H9 (cell line): ENCODE data around the gene ALAD. TPM values are rescaled to one million over a fixed set of nuclear protein-coding genes. Genes with fewer than 3 reads are reported as not detected.
A peak's percentile ranks its signal among the peaks of the same experiment; 100 is the strongest.

Experiments
- DNase-seq: peaks from one replicate; pipeline ENCODE4 v3.0.0-alpha.2; 2017
- H2AFZ ChIP-seq: one replicate; pipeline ENCODE4 v1.6.1; 2013; ENCODE audit warnings: mild to moderate bottlenecking, low read length, control low read depth, moderate library complexity
- H2AK5ac ChIP-seq: 2 replicates; pipeline ENCODE4 v1.6.1; 2013; ENCODE audit warnings: low read length, control low read depth, mixed read lengths; ENCODE audit not compliant: insufficient read length
- H2BK120ac ChIP-seq: one replicate; pipeline ENCODE4 v1.6.1; 2013; ENCODE audit warnings: low read depth, mild to moderate bottlenecking, low read length, control low read depth, inconsistent platforms; ENCODE audit not compliant: poor library complexity, severe bottlenecking
- H2BK12ac ChIP-seq: 2 replicates; pipeline ENCODE4 v1.6.1; 2013; ENCODE audit warnings: low read length, control low read depth, mixed read lengths, low read depth; ENCODE audit not compliant: insufficient read length
- H2BK15ac ChIP-seq: 2 replicates; pipeline ENCODE4 v1.6.1; 2013; ENCODE audit warnings: low read depth, low read length, control low read depth
- H2BK20ac ChIP-seq: one replicate; pipeline ENCODE4 v1.6.1; 2013; ENCODE audit warnings: low read depth, mild to moderate bottlenecking, low read length, control low read depth, inconsistent platforms; ENCODE audit not compliant: poor library complexity, severe bottlenecking
- H2BK5ac ChIP-seq: 2 replicates; pipeline ENCODE4 v1.6.1; 2013; ENCODE audit warnings: low read length, control low read depth, mixed read lengths; ENCODE audit not compliant: insufficient read length
- H3K14ac ChIP-seq: 2 replicates; pipeline ENCODE4 v1.6.1; 2013; ENCODE audit warnings: low read length, control low read depth; ENCODE audit not compliant: insufficient read depth
- H3K18ac ChIP-seq: 2 replicates; pipeline ENCODE4 v1.6.1; 2013; ENCODE audit warnings: low read depth, mild to moderate bottlenecking, mixed read lengths, low read length, control low read depth; ENCODE audit not compliant: insufficient read length
- H3K23ac ChIP-seq: 2 replicates; pipeline ENCODE4 v1.6.1; 2013; ENCODE audit warnings: low read length, control low read depth, mixed read lengths, low read depth; ENCODE audit not compliant: insufficient read length
- H3K23me2 ChIP-seq: 2 replicates; pipeline ENCODE4 v1.6.1; 2013; ENCODE audit warnings: low read depth, mild to moderate bottlenecking, mixed read lengths, low read length, control low read depth; ENCODE audit not compliant: insufficient read length, poor library complexity, severe bottlenecking
- H3K27ac ChIP-seq: 2 replicates; pipeline ENCODE4 v1.5.1; 2013; ENCODE audit warnings: low read length, control low read depth, mixed read lengths, low read depth; ENCODE audit not compliant: insufficient read length
- H3K27me3 ChIP-seq: 2 replicates; pipeline ENCODE4 v1.6.1; 2013; ENCODE audit warnings: low read length, control low read depth, inconsistent platforms; ENCODE audit not compliant: insufficient read depth
- H3K4ac ChIP-seq: 2 replicates; pipeline ENCODE4 v1.6.1; 2013; ENCODE audit warnings: low read depth, mild to moderate bottlenecking, control low read depth, inconsistent platforms, low read length, moderate library complexity
- H3K4me1 ChIP-seq: 2 replicates; pipeline ENCODE4 v1.6.1; 2013; ENCODE audit warnings: low read length, control low read depth, inconsistent platforms; ENCODE audit not compliant: insufficient read depth
- H3K4me2 ChIP-seq: 2 replicates; pipeline ENCODE4 v1.6.1; 2013; ENCODE audit warnings: low read length, control low read depth, mixed read lengths; ENCODE audit not compliant: insufficient read length, insufficient read depth
- H3K56ac ChIP-seq: 2 replicates; pipeline ENCODE4 v1.6.1; 2013; ENCODE audit warnings: low read depth, mild to moderate bottlenecking, mixed read lengths, low read length, control low read depth; ENCODE audit not compliant: insufficient read length
- H3K79me1 ChIP-seq: 2 replicates; pipeline ENCODE4 v1.6.1; 2013; ENCODE audit warnings: low read depth, mild to moderate bottlenecking, moderate library complexity, low read length, control low read depth, inconsistent platforms; ENCODE audit not compliant: insufficient read depth, poor library complexity, severe bottlenecking
- H3K79me2 ChIP-seq: 2 replicates; pipeline ENCODE4 v1.6.1; 2013; ENCODE audit warnings: low read length, control low read depth, inconsistent platforms; ENCODE audit not compliant: insufficient read depth
- H3K9ac ChIP-seq: 2 replicates; pipeline ENCODE4 v1.6.1; 2013; ENCODE audit warnings: low read length, control low read depth, mixed read lengths; ENCODE audit not compliant: insufficient read length; ENCODE audit errors: extremely low read depth
- H3K9me3 ChIP-seq: one replicate; pipeline ENCODE4 v1.6.1; 2013; ENCODE audit warnings: low read depth, low read length, inconsistent platforms; ENCODE audit not compliant: control insufficient read depth
- H3T11ph ChIP-seq: one replicate; pipeline ENCODE4 v1.6.1; 2013; ENCODE audit warnings: mild to moderate bottlenecking, low read length, control low read depth, inconsistent platforms
- H4K20me1 ChIP-seq: one replicate; pipeline ENCODE4 v1.6.1; 2013; ENCODE audit not compliant: control insufficient read depth, insufficient read length, insufficient read depth
- H4K5ac ChIP-seq: 2 replicates; pipeline ENCODE4 v1.6.1; 2013; ENCODE audit warnings: low read depth, mild to moderate bottlenecking, mixed read lengths, low read length, control low read depth; ENCODE audit not compliant: insufficient read length
- H4K8ac ChIP-seq: replicated peaks from 2 replicates; pipeline ENCODE4 v1.6.1; 2013; ENCODE audit warnings: low read length, control low read depth, mixed read lengths, low read depth; ENCODE audit not compliant: insufficient read length
- H4K91ac ChIP-seq: 2 replicates; pipeline ENCODE4 v1.6.1; 2013; ENCODE audit warnings: low read depth, mild to moderate bottlenecking, moderate library complexity, mixed read lengths, low read length, control low read depth; ENCODE audit not compliant: insufficient read length
- H3K27ac Mint-ChIP-seq, 3 experiments: 2 replicates in 2 of 3; 3 replicates in 1 of 3; pipeline ENCODE4 v1.8.0; 2020 to 2021; ENCODE audit warnings: mixed read lengths in 3 of 3, mild to moderate bottlenecking in 1 of 3, moderate library complexity in 1 of 3
- H3K27me3 Mint-ChIP-seq: 2 replicates; pipeline ENCODE4 v1.8.0; 2021; ENCODE audit warnings: low read depth, mild to moderate bottlenecking, moderate library complexity, mixed read lengths
- H3K36me3 Mint-ChIP-seq, 3 experiments: 2 replicates in 2 of 3; 3 replicates in 1 of 3; pipeline ENCODE4 v1.8.0; 2020 to 2021; ENCODE audit warnings: low read depth in 3 of 3, mixed read lengths in 3 of 3; ENCODE audit not compliant: insufficient read depth in 1 of 3
- H3K4me1 Mint-ChIP-seq, 2 experiments: 2 replicates each; pipeline ENCODE4 v1.8.0; 2020; ENCODE audit warnings: mixed read lengths in 2 of 2
- H3K4me3 Mint-ChIP-seq, 2 experiments: 2 replicates in 1 of 2; 3 replicates in 1 of 2; pipeline ENCODE4 v1.8.0; 2020 to 2021; ENCODE audit warnings: mild to moderate bottlenecking in 2 of 2, mixed read lengths in 2 of 2, moderate library complexity in 1 of 2
- H3K9me3 Mint-ChIP-seq, 2 experiments: 2 replicates in 1 of 2; 3 replicates in 1 of 2; pipeline ENCODE4 v1.8.0; 2020; ENCODE audit warnings: mild to moderate bottlenecking in 2 of 2, mixed read lengths in 2 of 2, moderate library complexity in 1 of 2
- CTCF ChIP-seq: fragments of 200-600 bp; sonication (generic); conservative IDR thresholded peaks from 3 replicates; pipeline ENCODE4 v1.8.0; 2021; ENCODE audit warnings: antibody characterized with exemption, mild to moderate bottlenecking
- WGBS: extraction: QIAGEN DNeasy Blood & Tissue Kit; methylation state at CpG from one replicate; pipeline ENCODE4 v1.1.7; 2013; ENCODE audit warnings: missing lambda C conversion rate, low lambda C conversion rate, mixed read lengths; ENCODE audit not compliant: insufficient read length; ENCODE audit errors: extremely low coverage; 5-methylcytosine and 5-hydroxymethylcytosine counted together
- total RNA-seq: library from RNA; stranded (reverse); gene quantifications from 2 replicates; pipeline ENCODE4 v1.2.1, GENCODE V29; 2021

The ALAD gene
- total RNA-seq, 1 experiment from 2014 or later, result 13.2 TPM

GRCh38 chr9:113355040-113355596, 46.0 kb downstream of the ALAD start:
- H3K4me3 Mint-ChIP-seq, result no peak overlapping the region
- Histone ChIP-seq H4K5ac (no peak overlapping the region), H2BK20ac (no peak overlapping the region), H3K56ac (no peak overlapping the region), H3K23me2 (peaks cover 4% of the 10 kb centered on the region), H4K20me1 (no peaks in the 10 kb centered on the region), H3K79me1 (no peaks in the 10 kb centered on the region), H3K9ac (no peak overlapping the region), H2BK120ac (no peak overlapping the region), H4K8ac (no peak overlapping the region), H3K4me1 (peaks cover 2% of the 10 kb centered on the region; the same call in 1 of the 2 replicates), H3K9me3 (no peaks in the 10 kb centered on the region), H2BK12ac (no peak overlapping the region), H4K91ac (no peak overlapping the region), H3K79me2 (no peaks in the 10 kb centered on the region), H2BK15ac (no peak overlapping the region), H3K27ac (no peak overlapping the region), H2AK5ac (no peak overlapping the region), H3T11ph (no peak overlapping the region), H3K23ac (no peak overlapping the region), H2AFZ (no peak overlapping the region), H3K27me3 (no peaks in the 10 kb centered on the region), H2BK5ac (no peak overlapping the region), H3K4ac (no peak overlapping the region), H3K4me2 (no peak overlapping the region), H3K14ac (no peak overlapping the region), H3K18ac (no peak overlapping the region)
- no peaks in the 10 kb centered on the region; a peak in 1 of 7 replicates for H3K36me3 Mint-ChIP-seq
- peaks cover 17% of the 10 kb centered on the region for H3K27me3 Mint-ChIP-seq
- peak; percentile 48 for TF ChIP-seq CTCF
- WGBS, result no CpG with 5 or more reads among the region's 4 CpGs
- DNase-seq, result no peak
- peaks cover 14% of the 10 kb centered on the region in 2 experiments for H3K4me1 Mint-ChIP-seq
- H3K9me3 Mint-ChIP-seq, result no peaks in the 10 kb centered on the region
- no peak overlapping the region for H3K27ac Mint-ChIP-seq
